D721Med (cell line): ENCODE measurements around the gene ARL14EPL.
A peak's percentile ranks its signal among the peaks of the same experiment; 100 is the strongest.

Experiments used
- DNase-seq: peaks from one replicate; pipeline ENCODE4 v3.0.0; 2011; ENCODE audit warnings: low spot score; ENCODE audit not compliant: insufficient read length
- FAIRE-seq: peaks from 2 replicates; lab custom pipeline; 2011; peaks lifted over from hg19 to GRCh38; lab: Jason Lieb, UNC
- CTCF ChIP-seq: IDR thresholded peaks from 2 replicates; pipeline ENCODE4 v1.5.1; 2012; ENCODE audit warnings: mild to moderate bottlenecking, control low read depth; ENCODE audit not compliant: insufficient read depth; ENCODE audit errors: missing control alignments

The ARL14EPL gene

GRCh38 chr5:116025866-116026265 is 6.4 kb upstream of the ARL14EPL start:
- no peak for FAIRE-seq
- no peak for DNase-seq
- TF ChIP-seq CTCF, result no peak

- DNase-seq (no peak), FAIRE-seq (no peak)
- no peak for TF ChIP-seq CTCF
Observed at GRCh38 chr5:116032991-116033390, 719 bp downstream of the ARL14EPL start.

- FAIRE-seq (no peak), DNase-seq (no peak)
- no peak for TF ChIP-seq CTCF
Observed at GRCh38 chr5:116035123-116035522, 2.9 kb downstream of the ARL14EPL start.

GRCh38 chr5:116037236-116037822 is 5.1 kb downstream of the ARL14EPL start:
- DNase-seq (no peak), FAIRE-seq (no peak)
- TF ChIP-seq CTCF, result no peak

GRCh38 chr5:116038817-116039216 is 6.5 kb downstream of the ARL14EPL start:
- DNase-seq (no peak), FAIRE-seq (no peak)
- TF ChIP-seq CTCF, result no peak

GRCh38 chr5:116042375-116042774 is 10.1 kb downstream of the ARL14EPL start:
- DNase-seq (no peak), FAIRE-seq (no peak)
- no peak for TF ChIP-seq CTCF

- no peak for TF ChIP-seq CTCF
- DNase-seq (no peak), FAIRE-seq (peak; percentile 88)
Observed at GRCh38 chr5:116044073-116044472, 11.8 kb downstream of the ARL14EPL start.
